Neuronal stem cell (in vitro differentiated cells): ENCODE measurements around the gene EHD2.

Experiments used
- DNase-seq: peaks from one replicate; pipeline ENCODE4 v3.0.0-alpha.2; 2013; ENCODE audit warnings: low spot score
- H2AFZ ChIP-seq: one replicate; pipeline ENCODE4 v1.6.1; 2013; ENCODE audit warnings: mild to moderate bottlenecking, low read length, inconsistent platforms
- H2AK5ac ChIP-seq: 2 replicates; pipeline ENCODE4 v1.6.1; 2013; ENCODE audit warnings: low read depth, mild to moderate bottlenecking, inconsistent platforms, low read length, moderate library complexity, mixed read lengths
- H2BK120ac ChIP-seq: 2 replicates; pipeline ENCODE4 v1.6.1; 2013; ENCODE audit warnings: low read depth, mild to moderate bottlenecking, inconsistent platforms, low read length, moderate library complexity, mixed read lengths
- H2BK12ac ChIP-seq: one replicate; pipeline ENCODE4 v1.6.1; 2013; ENCODE audit warnings: low read length, inconsistent platforms
- H2BK15ac ChIP-seq: 2 replicates; pipeline ENCODE4 v1.6.1; 2013; ENCODE audit warnings: mild to moderate bottlenecking, low read length, inconsistent platforms, mixed read lengths
- H2BK5ac ChIP-seq: one replicate; pipeline ENCODE4 v1.6.1; 2013; ENCODE audit warnings: inconsistent platforms, mild to moderate bottlenecking, low read length, moderate library complexity
- H3K14ac ChIP-seq: one replicate; pipeline ENCODE4 v1.6.1; 2013; ENCODE audit warnings: low read length, inconsistent platforms
- H3K18ac ChIP-seq: 2 replicates; pipeline ENCODE4 v1.6.1; 2013; ENCODE audit warnings: low read length, inconsistent platforms
- H3K23ac ChIP-seq: 2 replicates; pipeline ENCODE4 v1.6.1; 2013; ENCODE audit warnings: low read depth, mild to moderate bottlenecking, mixed read lengths, low read length, inconsistent platforms; ENCODE audit not compliant: poor library complexity
- H3K27ac ChIP-seq: replicated peaks from 3 replicates; pipeline ENCODE4 v1.5.1; 2013; ENCODE audit warnings: low read length, inconsistent platforms
- H3K27me3 ChIP-seq, 3 experiments: 2 replicates each; pipeline ENCODE4 v1.6.1; 2013; ENCODE audit warnings: low read length in 3 of 3, mild to moderate bottlenecking in 2 of 3, inconsistent platforms in 1 of 3, low read depth in 1 of 3, mixed read lengths in 1 of 3, moderate library complexity in 1 of 3; ENCODE audit not compliant: control insufficient read depth in 3 of 3, insufficient read depth in 3 of 3
- H3K36me3 ChIP-seq, 2 donors: replicated peaks in 1 of 2; 2 replicates each; pipeline ENCODE4 v1.6.1; 2013; ENCODE audit warnings: low read length in 2 of 2; ENCODE audit not compliant: control insufficient read depth in 2 of 2, insufficient read depth in 2 of 2
- H3K4ac ChIP-seq: 2 replicates; pipeline ENCODE4 v1.6.1; 2013; ENCODE audit warnings: inconsistent platforms, mild to moderate bottlenecking, low read length, moderate library complexity
- H3K4me1 ChIP-seq, 2 donors: 1 replicate in 1 of 2; 2 replicates in 1 of 2; pipeline ENCODE4 v1.6.1; 2013; ENCODE audit warnings: low read length in 2 of 2, low read depth in 1 of 2; ENCODE audit not compliant: control insufficient read depth in 2 of 2, insufficient read depth in 1 of 2
- H3K4me2 ChIP-seq: one replicate; pipeline ENCODE4 v1.6.1; 2013; ENCODE audit warnings: mild to moderate bottlenecking, low read length, inconsistent platforms; ENCODE audit not compliant: insufficient read depth, poor library complexity, severe bottlenecking
- H3K4me3 ChIP-seq, 2 donors: 2 replicates each; pipeline ENCODE4 v1.5.1; 2013; ENCODE audit warnings: low read length in 2 of 2, mild to moderate bottlenecking in 2 of 2, inconsistent platforms in 1 of 2, moderate library complexity in 1 of 2
- H3K79me1 ChIP-seq: one replicate; pipeline ENCODE4 v1.6.1; 2013; ENCODE audit warnings: low read depth, mild to moderate bottlenecking, inconsistent platforms, low read length, moderate library complexity
- H3K9ac ChIP-seq: one replicate; pipeline ENCODE4 v1.6.1; 2013; ENCODE audit warnings: mild to moderate bottlenecking, low read depth, low read length, inconsistent platforms; ENCODE audit not compliant: poor library complexity
- H3K9me3 ChIP-seq, 2 donors: replicated peaks in 1 of 2; 2 replicates each; pipeline versions ENCODE3 to v1.6.1; 2013; ENCODE audit warnings: low read length in 2 of 2, mild to moderate bottlenecking in 2 of 2, inconsistent platforms in 1 of 2, low read depth in 1 of 2, mixed read lengths in 1 of 2, moderate library complexity in 1 of 2; ENCODE audit not compliant: control insufficient read depth in 2 of 2, insufficient read depth in 1 of 2
- H4K8ac ChIP-seq: one replicate; pipeline ENCODE4 v1.6.1; 2013; ENCODE audit warnings: low read depth, mild to moderate bottlenecking, inconsistent platforms, low read length, moderate library complexity
- H4K91ac ChIP-seq: one replicate; pipeline ENCODE4 v1.6.1; 2013; ENCODE audit warnings: low read length, low read depth, mild to moderate bottlenecking, inconsistent platforms; ENCODE audit not compliant: poor library complexity
- WGBS, 2 donors: extraction: QIAGEN DNeasy Blood & Tissue Kit; methylation state at CpG; one replicate each; pipeline ENCODE4 v1.1.7; 2013; ENCODE audit warnings: missing lambda C conversion rate in 2 of 2, mixed read lengths in 1 of 2; ENCODE audit not compliant: insufficient read length in 2 of 2, insufficient replicate concordance in 1 of 2; ENCODE audit errors: extremely low coverage in 2 of 2; 5-methylcytosine and 5-hydroxymethylcytosine counted together

EHD2 gene

DNA sequence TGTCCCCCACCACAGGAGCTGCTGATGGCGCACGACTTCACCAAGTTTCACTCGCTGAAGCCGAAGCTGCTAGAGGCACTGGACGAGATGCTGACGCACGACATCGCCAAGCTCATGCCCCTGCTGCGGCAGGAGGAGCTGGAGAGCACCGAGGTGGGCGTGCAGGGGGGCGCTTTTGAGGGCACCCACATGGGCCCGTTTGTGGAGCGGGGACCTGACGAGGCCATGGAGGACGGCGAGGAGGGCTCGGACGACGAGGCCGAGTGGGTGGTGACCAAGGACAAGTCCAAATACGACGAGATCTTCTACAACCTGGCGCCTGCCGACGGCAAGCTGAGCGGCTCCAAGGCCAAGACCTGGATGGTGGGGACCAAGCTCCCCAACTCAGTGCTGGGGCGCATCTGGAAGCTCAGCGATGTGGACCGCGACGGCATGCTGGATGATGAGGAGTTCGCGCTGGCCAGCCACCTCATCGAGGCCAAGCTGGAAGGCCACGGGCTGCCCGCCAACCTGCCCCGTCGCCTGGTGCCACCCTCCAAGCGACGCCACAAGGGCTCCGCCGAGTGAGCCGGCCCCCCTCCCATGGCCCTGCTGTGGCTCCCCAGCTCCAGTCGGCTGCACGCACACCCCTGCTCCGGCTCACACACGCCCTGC, 27.8 kb downstream of the EHD2 start:
- Histone ChIP-seq H4K8ac (no peak overlapping the region), H3K27me3 (no peaks in the 10 kb centered on the region), H3K9ac (peak overlapping the region; percentile 44), H3K14ac (no peak overlapping the region), H3K4me3 (peak overlapping the region in 1 of 2 donors; percentile 40), H3K4me2 (no peak overlapping the region), H2BK5ac (no peak overlapping the region), H2AK5ac (peak overlapping the region; percentile 95), H4K91ac (no peak overlapping the region), H3K9me3 (no peaks in the 10 kb centered on the region), H2BK120ac (no peak overlapping the region), H3K4ac (no peak overlapping the region), H3K23ac (peak overlapping the region; percentile 43), H3K36me3 (no peaks in the 10 kb centered on the region), H3K4me1 (peaks cover 4 to 8% of the 10 kb centered on the region in 2 donors), H3K18ac (peak overlapping the region; percentile 57), H3K79me1 (no peaks in the 10 kb centered on the region), H2BK15ac (peak overlapping the region; percentile 92), H2AFZ (no peak overlapping the region), H2BK12ac (peak overlapping the region; percentile 16), H3K27ac (no peak overlapping the region)
- DNase-seq = no peak
- WGBS, 2 donors = no CpG with 5 or more reads among the region's 48 CpGs

DNA sequence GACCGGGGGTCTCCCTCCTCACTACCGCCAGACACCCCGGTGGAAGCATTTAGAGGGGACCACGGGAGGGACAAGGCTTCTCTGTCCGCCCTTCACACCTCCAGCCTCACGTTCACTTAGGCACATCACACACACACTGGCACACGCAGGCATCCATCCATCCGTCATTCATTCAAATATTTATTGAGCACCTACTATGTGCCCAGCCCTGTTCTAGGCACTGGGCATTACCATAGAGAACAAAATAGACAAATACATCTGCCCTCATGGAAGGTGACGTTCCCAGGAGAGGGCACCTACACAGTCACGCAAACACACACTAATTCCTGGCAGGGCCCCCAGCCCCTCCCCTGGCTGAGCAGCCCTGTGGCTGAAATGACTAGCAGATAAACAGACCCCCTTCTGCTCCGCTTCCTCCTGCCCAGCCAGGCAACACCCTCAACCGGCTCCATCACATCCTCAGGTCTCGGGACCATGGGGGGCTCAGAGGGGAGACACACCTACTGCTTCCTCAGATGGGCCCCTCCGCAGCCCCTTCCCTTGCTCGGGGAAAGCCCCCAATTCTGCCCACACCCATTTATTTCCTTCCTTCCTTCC, 28.4 kb downstream of the EHD2 start:
- no peak overlapping the region for H3K18ac ChIP-seq
- no peak overlapping the region for H2BK120ac ChIP-seq
- H2AFZ ChIP-seq = no peak overlapping the region
- H3K79me1 ChIP-seq = peaks cover under 1% of the 10 kb centered on the region
- no peak overlapping the region for H4K8ac ChIP-seq
- peaks cover 0 to 2% of the 10 kb centered on the region in 2 donors for H3K36me3 ChIP-seq
- H3K14ac ChIP-seq = no peak overlapping the region
- peak overlapping the region; percentile 44 for H3K9ac ChIP-seq
- H3K23ac ChIP-seq = peak overlapping the region; percentile 43
- no peak for DNase-seq
- no peak overlapping the region for H3K4ac ChIP-seq
- no peaks in the 10 kb centered on the region for H3K27me3 ChIP-seq
- WGBS, 2 donors = no CpG with 5 or more reads among the region's 15 CpGs
- no peak overlapping the region for H2AK5ac ChIP-seq
- no peak overlapping the region for H3K4me2 ChIP-seq
- H3K4me3 ChIP-seq = no peak overlapping the region
- H4K91ac ChIP-seq = no peak overlapping the region
- no peaks in the 10 kb centered on the region for H3K9me3 ChIP-seq
- no peak overlapping the region for H2BK12ac ChIP-seq
- H3K27ac ChIP-seq = no peak overlapping the region
- peaks cover 6 to 8% of the 10 kb centered on the region in 2 donors for H3K4me1 ChIP-seq
- no peak overlapping the region for H2BK15ac ChIP-seq
- no peak overlapping the region for H2BK5ac ChIP-seq

DNA sequence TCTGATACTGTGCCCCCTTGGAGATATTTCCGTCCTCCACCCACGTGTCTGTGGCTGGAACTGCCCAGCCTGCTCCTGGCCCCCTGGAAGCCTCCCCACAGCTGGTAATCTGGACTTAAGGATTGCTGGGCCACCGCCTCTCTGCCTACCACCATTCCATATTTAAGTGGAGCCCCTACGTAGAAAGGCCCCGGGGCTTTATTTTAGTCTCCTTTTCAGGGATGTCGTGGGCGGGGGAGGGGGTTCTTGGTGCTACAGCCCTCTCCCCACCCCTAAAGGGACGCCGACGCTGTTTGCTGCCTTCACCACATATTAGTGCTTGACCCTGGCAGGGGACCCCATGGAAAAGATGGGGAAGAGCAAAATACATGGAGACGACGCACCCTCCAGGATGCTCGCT, 29.4 kb downstream of the EHD2 start:
- Histone ChIP-seq H3K27ac (peak overlapping the region; percentile 31), H3K9me3 (no peaks in the 10 kb centered on the region), H3K4me3 (no peak overlapping the region), H3K14ac (peak overlapping the region; percentile 97), H2BK5ac (no peak overlapping the region), H2BK12ac (peak overlapping the region; percentile 16), H3K18ac (peak overlapping the region; percentile 98), H3K9ac (no peak overlapping the region), H4K91ac (no peak overlapping the region), H3K23ac (peak overlapping the region; percentile 94), H4K8ac (no peak overlapping the region), H3K4me1 (peaks cover 6 to 8% of the 10 kb centered on the region in 2 donors), H3K27me3 (no peaks in the 10 kb centered on the region), H2AK5ac (peak overlapping the region; percentile 88), H2BK15ac (peak overlapping the region; percentile 99), H3K36me3 (peaks cover 5 to 12% of the 10 kb centered on the region in 2 donors), H3K4ac (no peak overlapping the region), H2AFZ (peak overlapping the region; percentile 93), H3K4me2 (peak overlapping the region; percentile 97), H2BK120ac (no peak overlapping the region), H3K79me1 (peaks cover 4% of the 10 kb centered on the region)
- DNase-seq = no peak
- WGBS, 2 donors = no CpG with 5 or more reads among the region's 13 CpGs
